T47D (cell line): Measurements from ENCODE around the gene SLC8A1.

Source experiments
- DNase-seq, 2 experiments: peaks; one replicate each; pipeline versions ENCODE4 v3.0.0 to v3.0.0-alpha.2; 2011 to 2012; ENCODE audit warnings: low read depth in 1 of 2, low spot score in 1 of 2
- JUND ChIP-seq: IDR thresholded peaks from 2 replicates; pipeline ENCODE4 v1.6.1; 2012; ENCODE audit warnings: low read depth
- in situ Hi-C: cut with HindIII; loops from 2 replicates; pipeline ENCODE4 v1.10.0; 2016; ENCODE audit warnings: low sequenced_read_pairs, low pct_unique_long_range_greater_than_20kb

SLC8A1 gene

GRCh38 chr2:40451918-40452605 lies at the start of gene SLC8A1:
Gene SLC8A1 (minus strand): TSS chr2:40452090.
- in situ Hi-C loops: no loop called here
- peak in 1 of 2 experiments; percentile 13 for DNase-seq
- TF ChIP-seq JUND: no peak

- no peak for DNase-seq
- in situ Hi-C loops: no loop called here
- TF ChIP-seq JUND: no peak
Measured at GRCh38 chr2:40499437-40499836, 47.5 kb upstream of the SLC8A1 start.

GRCh38 chr2:40497251-40497859 lies 45.5 kb upstream of the SLC8A1 start:
- no peak for TF ChIP-seq JUND
- in situ Hi-C loops: no loop called here
- DNase-seq: no peak

- DNase-seq: no peak
- in situ Hi-C loops: no loop called here
- no peak for TF ChIP-seq JUND
Measured at GRCh38 chr2:40489678-40489960, 37.7 kb upstream of the SLC8A1 start.

GRCh38 chr2:40488927-40489677 lies 37.2 kb upstream of the SLC8A1 start:
- in situ Hi-C loops: no loop called here
- TF ChIP-seq JUND: no peak
- no peak for DNase-seq

- TF ChIP-seq JUND: no peak
- DNase-seq: peak in 1 of 2 experiments; percentile 4
- in situ Hi-C loops: no loop called here
Measured at GRCh38 chr2:40488101-40488601, 36.3 kb upstream of the SLC8A1 start.

GRCh38 chr2:40487602-40488001 lies 35.7 kb upstream of the SLC8A1 start:
- DNase-seq: no peak
- in situ Hi-C loops: no loop called here
- TF ChIP-seq JUND: no peak

- TF ChIP-seq JUND: no peak
- in situ Hi-C loops: no loop called here
- DNase-seq: no peak
Measured at GRCh38 chr2:40485854-40486253, 34.0 kb upstream of the SLC8A1 start.

- in situ Hi-C loops: no loop called here
- TF ChIP-seq JUND: no peak
- no peak for DNase-seq
Measured at GRCh38 chr2:40485318-40485717, 33.4 kb upstream of the SLC8A1 start.

GRCh38 chr2:40483549-40484243 lies 31.8 kb upstream of the SLC8A1 start:
- no peak for DNase-seq
- no peak for TF ChIP-seq JUND
- in situ Hi-C loops: no loop called here

GRCh38 chr2:40480596-40480995 lies 28.7 kb upstream of the SLC8A1 start:
- in situ Hi-C loops: no loop called here
- TF ChIP-seq JUND: no peak

GRCh38 chr2:40480073-40480472 lies 28.2 kb upstream of the SLC8A1 start:
- no peak for DNase-seq
- no peak for TF ChIP-seq JUND
- in situ Hi-C loops: no loop called here

More at GRCh38 chr2:40480596-40480995, 28.7 kb upstream of the SLC8A1 start:
- no peak for DNase-seq
